Stimulated activated CD4-positive, alpha-beta T cell treated with anti-CD3 and anti-CD28 coated beads, Interleukin-2, amount 100 ng/mL, for 48 hours (primary cell): ENCODE measurements around the gene YIPF5.

Experiments
- DNase-seq, 2 donors: peaks; one replicate each; pipeline ENCODE4 v3.0.0-alpha.2; 2020

YIPF5 gene

DNA sequence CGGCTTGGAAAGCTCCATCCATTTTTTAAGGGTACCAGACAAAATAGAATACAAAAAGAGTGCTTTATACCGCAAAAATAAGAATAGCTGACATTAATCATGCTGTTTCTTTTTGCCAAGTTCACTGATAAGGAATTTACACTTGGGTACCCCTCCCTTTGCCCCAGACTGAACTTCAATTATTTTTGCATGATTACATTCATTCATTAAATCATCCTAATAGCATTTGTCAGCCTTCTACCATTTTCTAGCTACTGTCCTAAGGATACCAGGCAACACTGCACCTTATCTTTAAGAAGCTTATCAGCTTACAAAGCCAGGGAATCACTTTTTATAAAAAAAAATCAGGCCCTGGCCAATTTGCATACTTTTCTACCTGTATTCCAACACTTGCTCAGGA is 48.4 kb downstream of the YIPF5 start:
- no peak for DNase-seq

- no peak for DNase-seq
These were observed 48.9 kb downstream of the YIPF5 start for GRCh38 chr5:144121577-144121976.

DNA sequence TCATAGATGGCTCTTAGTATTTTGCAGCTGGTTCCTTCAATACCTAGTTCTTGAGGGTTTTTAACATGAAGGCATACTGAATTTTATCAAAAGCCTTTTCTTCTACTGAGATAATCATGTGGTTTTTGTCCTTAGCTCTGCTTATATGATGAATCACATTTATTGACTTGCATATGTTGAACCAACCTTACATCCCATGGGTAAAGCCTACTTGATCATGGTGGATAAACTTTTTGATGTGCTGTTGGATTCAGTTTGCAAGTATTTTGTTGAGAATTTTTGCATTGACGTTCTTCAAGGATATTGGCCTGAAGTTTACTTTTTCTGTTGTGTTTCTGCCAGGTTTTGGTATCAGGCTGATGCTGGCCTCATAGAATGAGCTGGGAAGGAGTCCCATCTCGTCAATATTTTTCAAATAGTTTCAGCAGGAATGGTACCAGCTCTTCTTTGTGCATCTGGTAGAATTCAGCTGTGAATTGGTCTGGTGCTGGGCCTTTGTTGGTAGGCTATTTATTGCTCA is 49.7 kb downstream of the YIPF5 start:
- DNase-seq, result no peak

- DNase-seq, result no peak
These were observed 53.0 kb downstream of the YIPF5 start for GRCh38 chr5:144117412-144117811.

DNA sequence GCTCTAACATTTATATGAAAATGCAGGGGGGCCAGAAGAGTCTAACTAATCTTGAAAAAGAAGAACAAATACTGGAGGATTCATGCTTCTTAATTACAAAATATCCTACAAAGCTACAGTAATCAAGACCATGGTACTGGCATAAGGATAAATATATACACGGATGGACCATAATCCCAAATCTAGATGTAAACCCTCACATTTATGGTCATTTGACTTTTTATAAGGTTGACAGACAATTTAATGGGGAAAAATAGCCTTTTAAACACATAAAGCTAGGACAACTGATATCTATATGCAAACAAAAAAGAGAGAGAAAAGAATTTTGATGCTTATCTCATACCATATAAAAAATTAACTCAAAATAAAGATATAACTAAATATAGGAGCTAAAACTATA is 55.9 kb downstream of the YIPF5 start:
- DNase-seq, result no peak
